PFSK-1 (cell line): ENCODE data around the gene N4BP2L2.

Experiments
- FOXP2 ChIP-seq: optimal IDR thresholded peaks from 2 replicates; pipeline ENCODE3; 2011; ENCODE audit warnings: borderline replicate concordance, control low read depth, inconsistent platforms; ENCODE audit not compliant: insufficient read depth; ENCODE audit errors: extremely low read length, extremely low read depth
- POLR2AphosphoS5 ChIP-seq: IDR thresholded peaks from 2 replicates; pipeline ENCODE4 v1.6.1; 2012; ENCODE audit warnings: low read depth, mild to moderate bottlenecking, control low read depth, low read length, moderate library complexity
- SIN3A ChIP-seq: IDR thresholded peaks from 2 replicates; pipeline ENCODE4 v1.6.1; 2012; ENCODE audit warnings: mild to moderate bottlenecking, low read length, moderate library complexity, borderline replicate concordance; ENCODE audit not compliant: insufficient read depth
- TAF1 ChIP-seq: IDR thresholded peaks from 2 replicates; pipeline ENCODE4 v1.6.1; 2012; ENCODE audit warnings: low read length, control low read depth, borderline replicate concordance; ENCODE audit not compliant: insufficient read depth
- TF ChIP-seq, protein P1 (sequence below), 2 experiments: IDR thresholded peaks; 2 replicates each; pipeline versions ENCODE4 v1.6.1 to v1.8.0; 2011 to 2012; ENCODE audit warnings: low read depth in 2 of 2, low read length in 2 of 2, control low read depth in 1 of 2, inconsistent platforms in 1 of 2, mild to moderate bottlenecking in 1 of 2, moderate library complexity in 1 of 2; ENCODE audit not compliant: insufficient read depth in 1 of 2

Gene N4BP2L2

DNA sequence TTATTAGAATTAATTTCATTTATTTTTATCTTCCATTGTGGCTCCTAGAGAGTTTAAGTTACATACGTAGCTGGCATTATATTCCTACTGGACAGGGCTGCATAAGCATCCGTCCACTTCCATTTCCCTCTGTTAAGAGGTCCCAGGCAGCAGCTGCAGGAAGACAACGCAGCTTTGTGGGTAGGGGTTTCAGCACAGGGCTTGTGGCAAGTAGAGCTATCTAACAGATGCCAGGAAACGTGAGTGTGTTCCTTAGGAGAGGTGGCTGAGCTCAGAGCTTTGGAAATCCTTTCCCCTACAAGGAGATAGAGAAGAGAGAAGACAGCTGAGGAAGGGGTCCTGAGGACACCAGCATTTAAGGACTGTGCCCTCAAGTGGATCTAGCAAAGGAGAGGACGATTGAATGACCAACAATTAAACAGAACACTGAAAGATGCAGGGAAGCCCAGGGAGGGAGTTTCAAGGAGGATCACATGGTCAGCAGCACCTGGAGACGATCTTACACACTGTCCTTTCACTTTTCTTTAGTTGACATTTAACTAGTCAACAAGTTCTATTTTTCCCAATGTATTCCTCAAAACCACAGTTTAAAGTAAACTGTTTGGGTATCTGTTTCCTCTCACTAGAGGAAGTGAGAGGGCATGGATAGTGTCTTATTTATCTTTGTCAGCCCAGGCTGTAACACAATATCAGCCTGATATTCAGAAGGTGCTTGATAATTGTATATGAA is 108.4 kb downstream of the N4BP2L2 start:
- TF ChIP-seq SIN3A: no peak
- TF ChIP-seq, protein P1, sequence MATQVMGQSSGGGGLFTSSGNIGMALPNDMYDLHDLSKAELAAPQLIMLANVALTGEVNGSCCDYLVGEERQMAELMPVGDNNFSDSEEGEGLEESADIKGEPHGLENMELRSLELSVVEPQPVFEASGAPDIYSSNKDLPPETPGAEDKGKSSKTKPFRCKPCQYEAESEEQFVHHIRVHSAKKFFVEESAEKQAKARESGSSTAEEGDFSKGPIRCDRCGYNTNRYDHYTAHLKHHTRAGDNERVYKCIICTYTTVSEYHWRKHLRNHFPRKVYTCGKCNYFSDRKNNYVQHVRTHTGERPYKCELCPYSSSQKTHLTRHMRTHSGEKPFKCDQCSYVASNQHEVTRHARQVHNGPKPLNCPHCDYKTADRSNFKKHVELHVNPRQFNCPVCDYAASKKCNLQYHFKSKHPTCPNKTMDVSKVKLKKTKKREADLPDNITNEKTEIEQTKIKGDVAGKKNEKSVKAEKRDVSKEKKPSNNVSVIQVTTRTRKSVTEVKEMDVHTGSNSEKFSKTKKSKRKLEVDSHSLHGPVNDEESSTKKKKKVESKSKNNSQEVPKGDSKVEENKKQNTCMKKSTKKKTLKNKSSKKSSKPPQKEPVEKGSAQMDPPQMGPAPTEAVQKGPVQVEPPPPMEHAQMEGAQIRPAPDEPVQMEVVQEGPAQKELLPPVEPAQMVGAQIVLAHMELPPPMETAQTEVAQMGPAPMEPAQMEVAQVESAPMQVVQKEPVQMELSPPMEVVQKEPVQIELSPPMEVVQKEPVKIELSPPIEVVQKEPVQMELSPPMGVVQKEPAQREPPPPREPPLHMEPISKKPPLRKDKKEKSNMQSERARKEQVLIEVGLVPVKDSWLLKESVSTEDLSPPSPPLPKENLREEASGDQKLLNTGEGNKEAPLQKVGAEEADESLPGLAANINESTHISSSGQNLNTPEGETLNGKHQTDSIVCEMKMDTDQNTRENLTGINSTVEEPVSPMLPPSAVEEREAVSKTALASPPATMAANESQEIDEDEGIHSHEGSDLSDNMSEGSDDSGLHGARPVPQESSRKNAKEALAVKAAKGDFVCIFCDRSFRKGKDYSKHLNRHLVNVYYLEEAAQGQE (IDR thresholded peaks at IDR 0.05; ENCODE audit: insufficient read depth in 1 of 2, low read depth in 2 of 2, low read length in 2 of 2): no peak
- TF ChIP-seq POLR2AphosphoS5: no peak
- no peak for TF ChIP-seq TAF1
- no peak for TF ChIP-seq FOXP2

DNA sequence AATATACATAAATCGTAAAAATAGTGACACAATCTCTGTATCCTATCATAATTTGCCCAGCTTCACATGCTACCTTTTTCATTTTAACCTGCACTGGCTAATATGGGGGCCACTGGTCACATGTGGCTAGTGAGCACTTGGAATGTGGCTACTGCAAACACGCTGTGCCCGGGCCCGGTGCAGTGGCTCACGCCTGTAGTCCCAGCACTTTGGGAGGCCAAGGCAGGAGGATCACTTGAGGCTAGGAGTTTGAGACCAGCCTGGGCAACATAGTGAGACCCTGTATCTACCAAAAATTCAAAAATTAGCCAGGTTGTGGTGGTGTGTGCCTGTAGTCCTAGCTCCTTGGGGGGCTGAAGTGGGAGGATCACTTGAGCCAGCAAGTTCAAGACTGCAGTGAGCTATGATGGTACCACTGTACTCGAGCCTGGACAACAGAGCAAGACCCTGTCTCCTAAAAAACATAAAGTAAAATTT is 109.1 kb downstream of the N4BP2L2 start:
- TF ChIP-seq SIN3A (no peak), TAF1 (no peak), FOXP2 (no peak), POLR2AphosphoS5 (no peak)
- TF ChIP-seq, protein P1 (IDR thresholded peaks at IDR 0.05; ENCODE audit: insufficient read depth in 1 of 2, low read depth in 2 of 2, low read length in 2 of 2): no peak

DNA sequence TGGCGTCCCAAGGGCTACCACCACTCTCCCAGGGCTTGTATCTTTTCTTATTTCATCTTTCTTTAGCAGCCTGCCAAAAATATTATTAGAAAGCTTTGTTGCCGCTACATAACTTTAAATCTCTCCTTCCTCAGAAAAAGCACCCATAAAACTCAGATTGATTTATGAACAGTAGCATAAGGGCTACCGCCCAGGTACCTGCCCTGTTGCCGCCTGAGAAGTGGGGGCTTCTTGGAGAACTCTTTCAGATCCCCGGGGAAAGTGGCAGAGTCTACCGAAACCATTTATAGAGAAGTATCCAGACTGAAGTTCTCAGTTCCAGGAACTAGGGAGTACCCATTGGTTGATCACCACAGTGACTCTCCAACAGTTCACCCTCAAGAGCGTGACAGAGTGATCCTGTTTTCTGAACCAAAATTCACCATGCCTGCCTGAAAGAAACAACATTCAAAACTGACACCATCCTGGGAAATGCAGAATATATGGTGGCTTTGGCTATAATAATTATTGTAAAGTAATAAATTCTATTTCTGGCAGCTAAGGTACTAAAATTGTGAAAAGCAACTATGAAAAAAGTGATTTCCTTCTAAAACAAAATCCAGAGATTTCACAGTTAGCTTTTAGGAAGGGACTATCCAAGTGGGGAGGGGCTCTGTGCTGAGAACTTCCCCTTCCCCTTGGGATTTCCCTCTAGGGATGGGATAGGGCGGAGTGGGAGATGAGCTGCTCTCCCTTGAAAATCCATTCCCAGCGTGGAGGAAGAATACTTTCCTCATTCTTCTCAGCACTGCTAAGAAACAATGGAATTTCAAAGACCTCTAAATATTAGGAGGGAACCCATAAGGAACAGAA is 109.8 kb downstream of the N4BP2L2 start:
- TF ChIP-seq, protein P1 (IDR thresholded peaks at IDR 0.05; ENCODE audit: insufficient read depth in 1 of 2, low read depth in 2 of 2, low read length in 2 of 2): no peak
- no peak for TF ChIP-seq FOXP2
- no peak for TF ChIP-seq SIN3A
- TF ChIP-seq POLR2AphosphoS5: no peak

DNA sequence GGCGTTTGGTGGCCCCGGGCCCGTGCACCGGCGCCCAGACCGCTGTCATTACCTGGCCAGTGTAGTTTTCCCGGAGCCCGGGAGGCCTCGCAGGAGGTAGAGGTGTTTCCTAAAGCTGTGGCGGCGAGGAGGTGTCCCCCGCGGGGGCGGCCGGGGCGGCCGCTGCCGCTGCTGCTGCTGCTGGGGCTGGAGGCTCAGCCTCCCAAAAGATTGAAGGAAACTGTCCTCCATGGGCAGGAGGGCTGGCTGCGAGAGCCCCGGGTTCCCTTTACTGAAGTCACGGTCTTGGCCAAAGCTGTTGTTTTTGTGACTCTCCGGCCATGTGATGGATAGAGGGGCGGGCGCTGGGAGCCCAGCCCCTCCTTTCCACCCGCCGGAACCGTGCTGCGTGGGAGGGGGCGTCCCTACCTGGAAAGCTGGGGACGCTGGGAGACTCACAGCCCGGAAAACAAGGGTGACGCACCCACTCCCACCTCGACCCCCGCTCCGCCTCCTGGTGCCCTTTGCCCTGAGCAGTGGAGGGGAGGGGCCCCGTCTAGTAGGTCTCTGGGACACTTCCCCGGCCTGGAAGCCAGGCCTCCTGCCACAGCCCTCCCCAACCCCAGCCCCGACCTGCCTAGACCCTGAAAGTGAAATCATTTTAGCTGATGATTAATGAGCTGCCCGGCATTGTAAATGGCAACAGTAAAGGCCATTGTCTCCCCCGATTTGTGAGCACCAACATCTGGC is 110.6 kb downstream of the N4BP2L2 start, which contains the start of gene N4BP2L1:
Gene N4BP2L1 (minus strand): TSS at position 279 of the 729 bp plus-strand sequence. CDS start 48 bp downstream, at position 231.
- no peak for TF ChIP-seq FOXP2
- TF ChIP-seq SIN3A: no peak
- TF ChIP-seq TAF1: no peak
- TF ChIP-seq POLR2AphosphoS5: no peak
- TF ChIP-seq, protein P1 (IDR thresholded peaks at IDR 0.05; ENCODE audit: insufficient read depth in 1 of 2, low read depth in 2 of 2, low read length in 2 of 2): no peak
